Esophagus squamous epithelium (tissue), 4 donors: ENCODE data around the gene OR11L1.

Experiments used
- POLR2A ChIP-seq, 4 donors: fragments of 450-650 bp; IDR thresholded peaks; one replicate each; pipeline ENCODE4 v1.6.1; 2017; ENCODE audit warnings: antibody characterized with exemption in 4 of 4, mild to moderate bottlenecking in 4 of 4, moderate library complexity in 3 of 4
- TF ChIP-seq, protein P1 (sequence below), 6 experiments: fragments of 450-650 bp in 4 of 6; fragments of 200-600 bp in 2 of 6; sonication (generic) in 2 of 6; IDR thresholded peaks; one replicate each; pipeline ENCODE4 v1.5.1; 2016 to 2019; ENCODE audit warnings: antibody characterized with exemption in 6 of 6, mild to moderate bottlenecking in 4 of 6, moderate library complexity in 4 of 6

DNA sequence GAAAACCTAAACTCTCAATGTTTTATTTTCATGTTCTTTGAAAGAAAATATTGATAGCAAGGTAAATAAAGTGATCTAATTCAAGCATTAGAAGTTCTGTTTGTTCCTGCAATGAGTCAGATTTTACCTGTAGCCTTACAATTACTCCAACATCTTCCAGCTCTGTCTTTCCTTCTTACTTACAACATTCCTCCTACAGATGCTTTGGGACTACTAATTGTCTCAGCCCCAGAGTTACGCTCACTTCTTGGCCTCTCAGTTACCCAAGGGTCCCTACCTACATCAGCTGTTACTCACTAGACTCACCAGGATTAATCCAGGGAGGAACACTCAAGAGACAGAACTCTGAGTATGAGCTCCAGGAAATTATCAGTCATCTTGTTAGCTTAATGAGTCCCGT lies 44.2 kb downstream of the OR11L1 start:
- TF ChIP-seq, protein P1, sequence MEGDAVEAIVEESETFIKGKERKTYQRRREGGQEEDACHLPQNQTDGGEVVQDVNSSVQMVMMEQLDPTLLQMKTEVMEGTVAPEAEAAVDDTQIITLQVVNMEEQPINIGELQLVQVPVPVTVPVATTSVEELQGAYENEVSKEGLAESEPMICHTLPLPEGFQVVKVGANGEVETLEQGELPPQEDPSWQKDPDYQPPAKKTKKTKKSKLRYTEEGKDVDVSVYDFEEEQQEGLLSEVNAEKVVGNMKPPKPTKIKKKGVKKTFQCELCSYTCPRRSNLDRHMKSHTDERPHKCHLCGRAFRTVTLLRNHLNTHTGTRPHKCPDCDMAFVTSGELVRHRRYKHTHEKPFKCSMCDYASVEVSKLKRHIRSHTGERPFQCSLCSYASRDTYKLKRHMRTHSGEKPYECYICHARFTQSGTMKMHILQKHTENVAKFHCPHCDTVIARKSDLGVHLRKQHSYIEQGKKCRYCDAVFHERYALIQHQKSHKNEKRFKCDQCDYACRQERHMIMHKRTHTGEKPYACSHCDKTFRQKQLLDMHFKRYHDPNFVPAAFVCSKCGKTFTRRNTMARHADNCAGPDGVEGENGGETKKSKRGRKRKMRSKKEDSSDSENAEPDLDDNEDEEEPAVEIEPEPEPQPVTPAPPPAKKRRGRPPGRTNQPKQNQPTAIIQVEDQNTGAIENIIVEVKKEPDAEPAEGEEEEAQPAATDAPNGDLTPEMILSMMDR (IDR thresholded peaks at IDR 0.05): no peak
- TF ChIP-seq POLR2A (IDR thresholded peaks at IDR 0.05): no peak
